ENCODE data around the gene FXYD7.

FXYD7 gene

GRCh38 chr19:35143818-35144217, 763 bp downstream of the FXYD7 start:
- no peak overlapping the region for H3K27ac ChIP-seq
- TF ChIP-seq ZFX (IDR thresholded peaks at IDR 0.05) (no peak), CTCF (conservative IDR thresholded peaks at IDR 0.05) (no peak)

- H3K27ac ChIP-seq: no peak overlapping the region
- TF ChIP-seq ZFX (IDR thresholded peaks at IDR 0.05) (no peak), CTCF (conservative IDR thresholded peaks at IDR 0.05) (no peak)
These were observed 1.2 kb downstream of the FXYD7 start for GRCh38 chr19:35144259-35144599.

GRCh38 chr19:35144600-35145436, 1.8 kb downstream of the FXYD7 start:
- TF ChIP-seq ZFX (IDR thresholded peaks at IDR 0.05) (no peak), CTCF (conservative IDR thresholded peaks at IDR 0.05) (no peak)
- no peak overlapping the region for H3K27ac ChIP-seq

- no peak overlapping the region for H3K27ac ChIP-seq
- TF ChIP-seq ZFX (IDR thresholded peaks at IDR 0.05) (no peak), CTCF (conservative IDR thresholded peaks at IDR 0.05) (no peak)
These were observed 3.8 kb downstream of the FXYD7 start for GRCh38 chr19:35146746-35147459.

- no peak for TF ChIP-seq CTCF (conservative IDR thresholded peaks at IDR 0.05)
- no peak for TF ChIP-seq ZFX (IDR thresholded peaks at IDR 0.05)
- no peak overlapping the region for H3K27ac ChIP-seq
These were observed 6.4 kb downstream of the FXYD7 start for GRCh38 chr19:35149463-35149862.

GRCh38 chr19:35150445-35150844, 7.4 kb downstream of the FXYD7 start:
- H3K27ac ChIP-seq: no peak overlapping the region
- TF ChIP-seq ZFX (IDR thresholded peaks at IDR 0.05) (no peak), CTCF (conservative IDR thresholded peaks at IDR 0.05) (no peak)

Measured in C4-2B (cell line).